Adrenal gland (tissue), 5 donors: ENCODE measurements around the gene FMNL3.

Experiments used
- CTCF ChIP-seq, 6 experiments: fragments of 450-650 bp in 4 of 6; fragments of 200-600 bp in 2 of 6; sonication (generic) in 1 of 6; IDR thresholded peaks; 1 replicate in 5 of 6; 2 replicates in 1 of 6; pipeline versions ENCODE4 v1.5.1 to v1.8.0; 2016 to 2021; ENCODE audit warnings: antibody characterized with exemption in 6 of 6, mild to moderate bottlenecking in 2 of 6, moderate library complexity in 1 of 6
- POLR2A ChIP-seq, 2 donors: fragments of 450-650 bp; IDR thresholded peaks; one replicate each; pipeline ENCODE4 v1.6.1; 2017; ENCODE audit warnings: antibody characterized with exemption in 2 of 2, mild to moderate bottlenecking in 2 of 2, moderate library complexity in 1 of 2
- donor health status: DM: no; HTN: no; CAD: no.

- no peak for TF ChIP-seq POLR2A (IDR thresholded peaks at IDR 0.05)
- TF ChIP-seq CTCF (IDR thresholded peaks at IDR 0.05), result no peak
Measured at GRCh38 chr12:49635656-49636055, 71.5 kb downstream of the FMNL3 start.
